HG03103 (cell line): Measurements from ENCODE around the gene NDE1.
"Not testable (repeated sequence)": the region's sequence is repeated elsewhere in the genome, so short reads cannot be mapped to it uniquely, and the experiment has no call there.

Experiments
- ATAC-seq: cut with Tn5 transposase; IDR thresholded peaks from one replicate; pipeline ENCODE4 v1.9.1; 2021; ENCODE audit warnings: low read depth; ENCODE audit not compliant: unreplicated experiment

Gene NDE1

DNA sequence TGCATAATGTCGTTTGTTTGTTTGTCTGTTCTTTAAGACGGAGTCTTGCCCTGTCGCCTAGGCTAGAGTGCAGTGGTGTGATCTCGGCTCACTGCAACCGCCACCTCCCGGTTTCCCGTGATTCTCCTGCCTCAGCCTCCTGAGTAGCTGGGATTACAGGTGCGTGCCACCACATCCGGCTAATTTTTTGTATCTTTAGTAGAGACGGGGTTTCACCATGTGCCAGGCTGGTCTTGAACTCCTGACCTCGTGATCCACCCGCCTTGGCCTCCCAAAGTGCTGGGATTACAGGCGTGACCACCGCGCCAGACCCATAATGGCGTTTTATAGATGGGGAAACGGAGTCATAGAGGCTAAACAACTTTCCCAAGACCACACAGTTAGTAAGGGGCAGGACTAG is 734 bp upstream of the NDE1 start:
- not testable (repeated sequence) for ATAC-seq

DNA sequence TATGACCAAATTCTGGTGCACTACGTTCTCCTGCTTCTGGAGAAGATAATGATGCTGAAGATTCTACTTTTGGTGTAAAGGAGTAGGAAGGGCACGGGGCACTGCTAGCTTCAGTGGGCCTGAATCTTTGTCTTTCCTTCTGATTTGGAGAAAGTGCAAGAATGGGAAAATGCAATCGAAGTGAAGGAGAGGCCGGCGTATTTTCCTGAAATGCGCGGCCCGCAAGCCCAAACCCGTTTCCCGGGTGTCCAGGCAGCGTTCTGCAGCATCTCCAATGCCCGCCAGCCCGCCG is 372 bp upstream of the NDE1 start:
- no peak for ATAC-seq

GRCh38 chr16:15650698-15651171 is 690 bp downstream of the NDE1 start:
- ATAC-seq: no peak

DNA sequence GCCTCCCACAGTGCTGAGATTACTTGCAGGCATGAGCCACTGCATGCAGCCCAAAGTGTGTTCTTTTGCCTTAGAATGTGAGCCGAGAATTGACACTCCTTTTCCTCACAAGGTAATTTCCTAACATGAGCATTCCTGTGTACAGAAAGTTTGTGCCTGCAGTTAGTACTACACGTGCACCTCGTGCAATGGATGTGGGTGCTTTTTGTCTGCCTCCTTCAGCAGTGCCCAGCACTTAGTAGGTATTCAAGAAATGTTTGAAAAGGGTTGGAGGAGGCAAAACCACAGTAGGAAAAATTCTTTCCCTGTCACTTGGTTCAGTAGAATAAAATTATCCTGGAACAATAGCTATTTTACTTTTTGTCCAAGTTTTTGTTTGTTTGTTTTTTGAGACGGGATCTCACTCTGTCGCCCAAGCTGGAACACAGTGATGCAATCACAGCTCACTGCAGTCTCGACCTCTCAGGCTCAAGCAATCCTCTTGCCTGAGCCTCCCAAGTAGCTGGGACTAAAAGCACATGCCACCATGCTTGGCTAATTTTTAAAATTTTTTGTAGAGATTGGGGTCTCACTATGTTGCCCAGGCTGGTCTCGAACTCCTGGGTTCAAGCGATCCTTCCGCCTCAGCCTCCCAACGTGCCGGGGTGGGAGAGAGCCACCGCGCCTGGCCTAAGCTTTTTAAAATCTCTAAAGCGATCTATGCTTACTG is 2.4 kb downstream of the NDE1 start:
- ATAC-seq: no peak

DNA sequence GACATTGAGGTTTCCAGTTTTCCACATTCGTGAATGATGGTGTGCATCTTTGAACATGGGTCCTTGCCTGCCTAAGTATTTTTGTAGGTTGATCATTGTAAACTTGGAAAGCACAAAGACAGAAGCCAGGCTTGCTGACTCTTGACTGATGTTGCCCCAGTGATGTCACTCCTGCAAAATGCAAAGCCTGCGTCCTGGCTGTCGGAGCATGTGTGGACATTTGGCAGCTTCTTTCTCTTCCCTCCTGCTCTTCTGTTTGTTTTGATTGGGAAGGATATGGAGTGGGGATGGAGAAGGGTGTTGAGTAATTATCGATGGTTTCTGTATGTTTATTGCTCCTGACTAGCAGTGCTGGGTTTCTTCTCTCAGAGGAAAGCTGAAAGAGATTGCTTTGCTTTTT is 3.2 kb downstream of the NDE1 start:
- no peak for ATAC-seq

DNA sequence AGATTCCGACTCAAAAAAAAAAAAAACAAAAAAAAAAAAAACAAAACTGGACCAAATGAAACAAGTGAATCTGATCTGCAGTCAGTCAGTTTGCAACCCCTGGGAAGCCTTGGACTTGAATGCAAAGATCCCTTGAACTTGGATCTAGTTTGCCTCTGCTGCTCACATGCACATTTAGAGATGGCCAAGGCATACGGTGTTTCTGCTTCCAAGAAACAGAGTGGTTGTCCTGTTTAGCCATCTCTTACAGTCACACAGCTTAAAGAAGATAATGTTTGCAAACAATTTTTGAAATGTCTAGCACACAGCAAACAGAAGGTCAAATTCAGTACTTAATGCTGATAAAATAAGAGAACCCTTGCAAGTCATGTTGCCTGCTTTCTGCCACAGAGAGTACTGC is 4.5 kb downstream of the NDE1 start:
- no peak for ATAC-seq

DNA sequence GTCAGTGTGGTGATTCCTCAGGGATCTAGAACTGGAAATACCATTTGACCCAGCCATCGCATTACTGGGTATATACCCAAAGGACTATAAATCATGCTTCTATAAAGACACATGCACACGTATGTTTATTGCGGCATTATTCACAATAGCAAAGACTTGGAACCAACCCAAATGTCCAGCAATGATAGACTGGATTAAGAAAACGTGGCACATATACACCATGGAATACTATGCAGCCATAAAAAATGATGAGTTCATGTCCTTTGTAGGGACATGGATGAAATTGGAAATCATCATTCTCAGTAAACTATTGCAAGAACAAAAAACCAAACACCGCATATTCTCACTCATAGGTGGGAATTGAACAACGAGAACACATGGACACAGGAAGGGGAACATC is 5.5 kb downstream of the NDE1 start:
- not testable (repeated sequence) for ATAC-seq

DNA sequence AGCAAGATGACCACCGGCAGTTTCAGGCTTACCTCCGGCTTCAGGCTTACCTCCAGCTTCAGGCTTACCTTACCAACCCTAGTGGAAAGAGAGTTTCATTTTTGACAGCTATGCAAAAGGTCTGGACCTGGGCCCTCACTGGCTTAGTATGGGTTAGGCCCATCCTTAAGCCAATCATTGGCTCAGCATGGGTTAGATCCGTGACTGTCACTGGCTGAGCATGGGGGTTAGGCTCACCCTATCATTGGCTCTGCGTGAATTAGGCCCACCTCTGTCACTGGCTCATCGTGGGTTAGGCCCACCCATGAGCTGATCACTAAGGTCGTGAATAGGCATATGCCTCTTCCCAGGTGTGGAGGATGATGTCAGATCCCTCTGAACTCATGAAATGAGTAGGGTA is 8.1 kb downstream of the NDE1 start:
- no peak for ATAC-seq

DNA sequence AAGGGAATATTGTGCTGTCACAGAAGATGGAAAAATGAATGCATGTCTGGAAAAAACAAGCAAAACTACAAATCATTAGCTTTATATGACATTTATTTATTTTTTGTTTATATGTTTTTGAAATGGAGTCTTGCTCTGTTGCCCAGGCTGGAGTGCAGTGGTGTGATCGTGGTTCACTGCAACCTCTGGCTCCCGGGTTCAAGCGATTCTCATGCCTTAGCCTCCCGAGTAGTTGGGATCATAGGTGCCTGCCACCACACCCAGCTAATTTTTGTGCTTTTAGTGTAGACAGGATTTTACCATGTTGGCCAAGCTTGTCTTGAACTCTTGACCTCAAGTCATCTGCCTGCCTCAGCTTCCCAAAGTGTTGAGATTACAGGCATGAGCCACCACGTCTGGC is 8.5 kb downstream of the NDE1 start:
- ATAC-seq: no peak

DNA sequence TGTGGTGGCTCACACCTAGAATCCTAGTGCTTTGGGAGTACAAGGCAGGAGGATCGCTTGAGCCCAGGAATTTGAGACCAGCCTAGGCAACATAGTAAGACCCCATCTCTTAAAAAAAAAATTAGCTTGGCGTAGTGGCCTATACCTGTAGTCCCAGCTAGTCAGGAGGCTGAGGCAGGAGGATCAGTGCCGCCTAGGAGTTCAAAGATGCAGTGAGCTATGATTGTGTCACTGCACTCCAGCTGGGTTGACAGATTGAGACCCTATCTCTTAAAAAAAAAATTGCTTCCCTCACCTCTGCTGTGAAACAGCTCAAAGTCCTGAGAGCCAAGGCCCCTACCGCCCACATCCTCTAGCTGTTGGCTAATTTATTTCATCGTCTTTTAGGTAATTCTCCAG is 10.2 kb downstream of the NDE1 start:
- no peak for ATAC-seq

DNA sequence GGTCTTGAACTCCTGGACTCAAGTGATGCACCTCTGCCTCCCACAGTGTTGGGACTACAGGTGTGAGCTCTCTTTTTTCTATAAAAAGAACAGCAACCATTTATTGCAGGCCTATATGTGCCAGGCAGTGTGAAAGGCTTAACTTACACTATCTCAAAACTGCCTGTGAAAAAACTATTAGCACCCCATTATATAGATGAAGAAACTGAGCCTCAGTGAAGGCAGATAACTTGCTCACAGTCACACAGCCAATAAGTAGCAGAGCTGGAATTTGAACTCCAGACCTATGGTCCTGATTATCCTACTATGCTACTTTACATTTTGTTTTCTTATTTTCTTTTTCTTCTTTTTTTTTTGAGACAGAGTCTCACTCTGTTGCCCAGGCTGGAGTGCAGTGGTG is 15.1 kb downstream of the NDE1 start:
- no peak for ATAC-seq

GRCh38 chr16:15667091-15667742 is 17.2 kb downstream of the NDE1 start:
- ATAC-seq: no peak

GRCh38 chr16:15671530-15672117 is 21.6 kb downstream of the NDE1 start:
- ATAC-seq: no peak

DNA sequence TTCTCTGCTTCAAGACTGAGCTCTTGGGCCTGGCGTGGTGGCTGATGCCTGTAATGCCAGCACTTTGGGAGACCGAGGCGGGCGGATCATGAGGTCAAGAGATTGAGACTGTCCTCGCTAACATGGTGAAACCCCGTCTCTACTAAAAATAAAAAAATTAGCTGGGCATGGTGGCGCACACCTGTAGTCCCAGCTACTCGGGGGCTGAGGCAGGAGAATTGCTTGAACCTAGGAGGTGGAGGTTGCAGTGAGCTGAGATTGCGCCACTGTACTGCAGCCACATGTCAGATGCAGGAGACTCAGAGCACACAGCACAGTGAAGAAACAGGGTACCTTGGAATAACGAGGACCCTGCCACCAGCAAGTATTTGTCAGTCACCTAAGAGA is 22.1 kb downstream of the NDE1 start:
- not testable (repeated sequence) for ATAC-seq

DNA sequence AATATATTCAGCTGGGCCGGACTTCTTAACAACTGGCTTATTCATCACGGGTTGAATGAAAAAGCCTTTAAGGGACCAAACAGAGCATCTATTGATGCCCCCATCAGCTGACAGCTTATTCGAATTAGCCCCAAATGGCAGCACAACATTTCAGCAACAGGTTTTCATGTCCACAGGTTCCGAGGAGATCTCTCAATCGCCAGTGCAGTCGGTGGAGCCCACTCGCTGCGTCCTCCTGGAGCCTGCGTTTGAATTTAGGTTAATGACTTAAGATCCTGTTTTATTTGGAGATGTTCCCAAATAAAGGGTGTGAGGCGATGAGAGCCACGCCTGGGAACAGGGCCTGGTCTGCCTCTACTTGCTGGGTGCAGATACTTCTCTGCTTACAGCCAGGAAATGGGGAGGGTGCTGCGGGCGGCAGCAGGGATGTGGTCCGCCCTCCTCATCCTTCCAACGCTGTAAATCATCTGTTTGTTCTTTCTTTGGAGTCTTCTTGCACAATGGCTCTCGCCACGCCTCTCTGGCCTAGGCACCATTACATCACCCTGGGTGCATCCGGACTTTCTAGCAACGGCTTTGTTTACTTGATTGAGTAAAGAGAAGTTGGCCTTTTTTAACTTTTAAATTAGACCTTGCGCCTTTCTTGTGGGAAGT is 22.6 kb downstream of the NDE1 start:
- no peak for ATAC-seq

- no peak for ATAC-seq
Observed at GRCh38 chr16:15674571-15674970, 24.5 kb downstream of the NDE1 start.

DNA sequence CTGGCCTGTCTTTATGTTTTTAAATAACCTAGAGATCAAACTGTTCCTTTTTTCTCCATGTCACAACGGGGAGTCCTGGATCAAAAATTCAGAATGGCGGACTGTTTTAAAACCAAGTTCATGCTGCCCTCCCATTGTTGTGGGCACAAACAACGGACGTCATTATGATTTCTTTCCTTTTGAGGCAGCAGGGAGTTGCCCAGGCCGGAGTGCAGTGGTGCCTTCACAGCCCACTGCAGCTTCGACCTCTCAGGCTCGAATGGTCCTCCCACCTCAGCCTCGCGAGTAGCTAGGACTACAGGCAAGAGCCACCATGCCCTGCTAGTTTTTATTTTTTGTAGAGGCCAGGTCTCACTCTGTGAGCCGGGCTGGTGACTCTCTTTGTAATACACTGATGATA is 26.5 kb downstream of the NDE1 start:
- ATAC-seq: no peak

GRCh38 chr16:15677447-15677846 is 27.4 kb downstream of the NDE1 start:
- no peak for ATAC-seq

GRCh38 chr16:15682105-15682570 is 32.1 kb downstream of the NDE1 start:
- ATAC-seq: no peak

- no peak for ATAC-seq
Observed at GRCh38 chr16:15686287-15686686, 36.2 kb downstream of the NDE1 start.

- no peak for ATAC-seq
Observed at GRCh38 chr16:15689290-15689689, 39.2 kb downstream of the NDE1 start.

DNA sequence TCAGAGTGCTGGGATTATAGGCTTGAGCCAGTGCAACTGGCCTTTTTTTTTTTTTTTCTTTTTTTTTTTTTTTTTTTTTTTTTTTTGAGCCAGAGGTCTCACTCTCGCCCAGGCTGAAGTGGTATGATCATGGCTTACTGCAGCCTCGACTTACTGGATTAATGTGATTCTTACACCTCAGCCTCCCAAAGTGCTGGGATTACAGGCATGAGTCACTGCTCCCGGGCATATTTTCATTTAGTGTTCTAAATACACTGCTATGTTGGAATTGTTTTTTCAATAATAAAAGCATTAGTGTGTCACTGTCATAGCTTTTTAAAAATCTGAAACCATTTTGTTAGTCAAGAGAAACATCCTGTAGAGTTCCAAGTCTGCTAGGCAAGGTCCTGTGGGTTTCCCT is 40.3 kb downstream of the NDE1 start:
- ATAC-seq: no peak
